Right lobe of liver (tissue), 4 donors: ENCODE data around the gene DIO3.

Source experiments
- CTCF ChIP-seq, 4 donors: fragments of 200-600 bp in 3 of 4; fragments of 450-650 bp in 1 of 4; IDR thresholded peaks; one replicate each; pipeline versions ENCODE4 v1.5.1 to v1.8.0; 2016 to 2022; ENCODE audit warnings: antibody characterized with exemption in 4 of 4, mild to moderate bottlenecking in 2 of 4
- POLR2A ChIP-seq: fragments of 450-650 bp; IDR thresholded peaks from one replicate; pipeline ENCODE4 v1.6.1; 2017; ENCODE audit warnings: antibody characterized with exemption, mild to moderate bottlenecking
- donor health status: DM: no; HTN: no; CAD: no.
- donor health status: DM: no; HTN: no; CAD: no.
- donor health status: DM: no; HTN: yes; CAD: no.

- TF ChIP-seq CTCF (IDR thresholded peaks at IDR 0.05) = no peak
- TF ChIP-seq POLR2A = no peak
Measured at GRCh38 chr14:101527987-101528386, 33.3 kb upstream of the DIO3 start.
